H9 (cell line): Measurements from ENCODE around the gene GPR87. TPM values are rescaled to one million over a fixed set of nuclear protein-coding genes. Genes with fewer than 3 reads are reported as not detected.

Experiments used
- DNase-seq: peaks from one replicate; pipeline ENCODE4 v3.0.0-alpha.2; 2017
- H2AFZ ChIP-seq: one replicate; pipeline ENCODE4 v1.6.1; 2013; ENCODE audit warnings: mild to moderate bottlenecking, low read length, control low read depth, moderate library complexity
- H2AK5ac ChIP-seq: 2 replicates; pipeline ENCODE4 v1.6.1; 2013; ENCODE audit warnings: low read length, control low read depth, mixed read lengths; ENCODE audit not compliant: insufficient read length
- H2BK120ac ChIP-seq: one replicate; pipeline ENCODE4 v1.6.1; 2013; ENCODE audit warnings: low read depth, mild to moderate bottlenecking, low read length, control low read depth, inconsistent platforms; ENCODE audit not compliant: poor library complexity, severe bottlenecking
- H2BK12ac ChIP-seq: 2 replicates; pipeline ENCODE4 v1.6.1; 2013; ENCODE audit warnings: low read length, control low read depth, mixed read lengths, low read depth; ENCODE audit not compliant: insufficient read length
- H2BK15ac ChIP-seq: 2 replicates; pipeline ENCODE4 v1.6.1; 2013; ENCODE audit warnings: low read depth, low read length, control low read depth
- H2BK20ac ChIP-seq: one replicate; pipeline ENCODE4 v1.6.1; 2013; ENCODE audit warnings: low read depth, mild to moderate bottlenecking, low read length, control low read depth, inconsistent platforms; ENCODE audit not compliant: poor library complexity, severe bottlenecking
- H2BK5ac ChIP-seq: 2 replicates; pipeline ENCODE4 v1.6.1; 2013; ENCODE audit warnings: low read length, control low read depth, mixed read lengths; ENCODE audit not compliant: insufficient read length
- H3K14ac ChIP-seq: 2 replicates; pipeline ENCODE4 v1.6.1; 2013; ENCODE audit warnings: low read length, control low read depth; ENCODE audit not compliant: insufficient read depth
- H3K18ac ChIP-seq: 2 replicates; pipeline ENCODE4 v1.6.1; 2013; ENCODE audit warnings: low read depth, mild to moderate bottlenecking, mixed read lengths, low read length, control low read depth; ENCODE audit not compliant: insufficient read length
- H3K23ac ChIP-seq: 2 replicates; pipeline ENCODE4 v1.6.1; 2013; ENCODE audit warnings: low read length, control low read depth, mixed read lengths, low read depth; ENCODE audit not compliant: insufficient read length
- H3K23me2 ChIP-seq: 2 replicates; pipeline ENCODE4 v1.6.1; 2013; ENCODE audit warnings: low read depth, mild to moderate bottlenecking, mixed read lengths, low read length, control low read depth; ENCODE audit not compliant: insufficient read length, poor library complexity, severe bottlenecking
- H3K27ac ChIP-seq: 2 replicates; pipeline ENCODE4 v1.5.1; 2013; ENCODE audit warnings: low read length, control low read depth, mixed read lengths, low read depth; ENCODE audit not compliant: insufficient read length
- H3K27me3 ChIP-seq: 2 replicates; pipeline ENCODE4 v1.6.1; 2013; ENCODE audit warnings: low read length, control low read depth, inconsistent platforms; ENCODE audit not compliant: insufficient read depth
- H3K4ac ChIP-seq: 2 replicates; pipeline ENCODE4 v1.6.1; 2013; ENCODE audit warnings: low read depth, mild to moderate bottlenecking, control low read depth, inconsistent platforms, low read length, moderate library complexity
- H3K4me1 ChIP-seq: 2 replicates; pipeline ENCODE4 v1.6.1; 2013; ENCODE audit warnings: low read length, control low read depth, inconsistent platforms; ENCODE audit not compliant: insufficient read depth
- H3K4me2 ChIP-seq: 2 replicates; pipeline ENCODE4 v1.6.1; 2013; ENCODE audit warnings: low read length, control low read depth, mixed read lengths; ENCODE audit not compliant: insufficient read length, insufficient read depth
- H3K56ac ChIP-seq: 2 replicates; pipeline ENCODE4 v1.6.1; 2013; ENCODE audit warnings: low read depth, mild to moderate bottlenecking, mixed read lengths, low read length, control low read depth; ENCODE audit not compliant: insufficient read length
- H3K79me1 ChIP-seq: 2 replicates; pipeline ENCODE4 v1.6.1; 2013; ENCODE audit warnings: low read depth, mild to moderate bottlenecking, moderate library complexity, low read length, control low read depth, inconsistent platforms; ENCODE audit not compliant: insufficient read depth, poor library complexity, severe bottlenecking
- H3K79me2 ChIP-seq: 2 replicates; pipeline ENCODE4 v1.6.1; 2013; ENCODE audit warnings: low read length, control low read depth, inconsistent platforms; ENCODE audit not compliant: insufficient read depth
- H3K9ac ChIP-seq: 2 replicates; pipeline ENCODE4 v1.6.1; 2013; ENCODE audit warnings: low read length, control low read depth, mixed read lengths; ENCODE audit not compliant: insufficient read length; ENCODE audit errors: extremely low read depth
- H3K9me3 ChIP-seq: one replicate; pipeline ENCODE4 v1.6.1; 2013; ENCODE audit warnings: low read depth, low read length, inconsistent platforms; ENCODE audit not compliant: control insufficient read depth
- H3T11ph ChIP-seq: one replicate; pipeline ENCODE4 v1.6.1; 2013; ENCODE audit warnings: mild to moderate bottlenecking, low read length, control low read depth, inconsistent platforms
- H4K20me1 ChIP-seq: one replicate; pipeline ENCODE4 v1.6.1; 2013; ENCODE audit not compliant: control insufficient read depth, insufficient read length, insufficient read depth
- H4K5ac ChIP-seq: 2 replicates; pipeline ENCODE4 v1.6.1; 2013; ENCODE audit warnings: low read depth, mild to moderate bottlenecking, mixed read lengths, low read length, control low read depth; ENCODE audit not compliant: insufficient read length
- H4K8ac ChIP-seq: replicated peaks from 2 replicates; pipeline ENCODE4 v1.6.1; 2013; ENCODE audit warnings: low read length, control low read depth, mixed read lengths, low read depth; ENCODE audit not compliant: insufficient read length
- H4K91ac ChIP-seq: 2 replicates; pipeline ENCODE4 v1.6.1; 2013; ENCODE audit warnings: low read depth, mild to moderate bottlenecking, moderate library complexity, mixed read lengths, low read length, control low read depth; ENCODE audit not compliant: insufficient read length
- H3K27ac Mint-ChIP-seq, 3 experiments: 2 replicates in 2 of 3; 3 replicates in 1 of 3; pipeline ENCODE4 v1.8.0; 2020 to 2021; ENCODE audit warnings: mixed read lengths in 3 of 3, mild to moderate bottlenecking in 1 of 3, moderate library complexity in 1 of 3
- H3K27me3 Mint-ChIP-seq: 2 replicates; pipeline ENCODE4 v1.8.0; 2021; ENCODE audit warnings: low read depth, mild to moderate bottlenecking, moderate library complexity, mixed read lengths
- H3K36me3 Mint-ChIP-seq, 3 experiments: 2 replicates in 2 of 3; 3 replicates in 1 of 3; pipeline ENCODE4 v1.8.0; 2020 to 2021; ENCODE audit warnings: low read depth in 3 of 3, mixed read lengths in 3 of 3; ENCODE audit not compliant: insufficient read depth in 1 of 3
- H3K4me1 Mint-ChIP-seq, 2 experiments: 2 replicates each; pipeline ENCODE4 v1.8.0; 2020; ENCODE audit warnings: mixed read lengths in 2 of 2
- H3K4me3 Mint-ChIP-seq, 2 experiments: 2 replicates in 1 of 2; 3 replicates in 1 of 2; pipeline ENCODE4 v1.8.0; 2020 to 2021; ENCODE audit warnings: mild to moderate bottlenecking in 2 of 2, mixed read lengths in 2 of 2, moderate library complexity in 1 of 2
- H3K9me3 Mint-ChIP-seq, 2 experiments: 2 replicates in 1 of 2; 3 replicates in 1 of 2; pipeline ENCODE4 v1.8.0; 2020; ENCODE audit warnings: mild to moderate bottlenecking in 2 of 2, mixed read lengths in 2 of 2, moderate library complexity in 1 of 2
- CTCF ChIP-seq: fragments of 200-600 bp; sonication (generic); conservative IDR thresholded peaks from 3 replicates; pipeline ENCODE4 v1.8.0; 2021; ENCODE audit warnings: antibody characterized with exemption, mild to moderate bottlenecking
- whole genome bisulfite sequencing: extraction: QIAGEN DNeasy Blood & Tissue Kit; methylation state at CpG from one replicate; pipeline ENCODE4 v1.1.7; 2013; ENCODE audit warnings: missing lambda C conversion rate, low lambda C conversion rate, mixed read lengths; ENCODE audit not compliant: insufficient read length; ENCODE audit errors: extremely low coverage; 5-methylcytosine and 5-hydroxymethylcytosine counted together
- long read RNA-seq: library from polyadenylated mRNA; unstranded; transcript quantifications from one replicate; pipeline ENCODE4 v2.0.0, GENCODE V29; 2020
- total RNA-seq: library from RNA; stranded (reverse); gene quantifications from 2 replicates; pipeline ENCODE4 v1.2.1, GENCODE V29; 2021

The GPR87 gene
- 0.18 and 0.33 TPM in 2 replicates for total RNA-seq
- long read RNA-seq, partial matches to known transcripts = 0 of 1 reads
- long read RNA-seq, other reads (novel, unspliced or antisense) = 0 of 1 reads

- no peak within 1 kb of the TSS for H2BK12ac ChIP-seq
- Mint-ChIP-seq H3K4me1 (peaks cover 42 to 43% of the 10 kb centered on the region in 2 experiments), H3K9me3 (no peaks in the 10 kb centered on the region), H3K27ac (peak within 1 kb of the TSS; percentile 68 to 96 (median 93)), H3K27me3 (no peaks in the 10 kb centered on the region), H3K36me3 (no peaks in the 10 kb centered on the region), H3K4me3 (no peak within 1 kb of the TSS)
- DNase-seq = no peak
- H3K18ac ChIP-seq = no peak within 1 kb of the TSS
- H3K79me2 ChIP-seq = no peaks in the 10 kb centered on the region
- H3K23ac ChIP-seq = no peak within 1 kb of the TSS
- no peak within 1 kb of the TSS for H2BK5ac ChIP-seq
- H4K20me1 ChIP-seq = no peaks in the 10 kb centered on the region
- H4K8ac ChIP-seq = no peak within 1 kb of the TSS
- H2AK5ac ChIP-seq = no peak within 1 kb of the TSS
- no peak for TF ChIP-seq CTCF
- H4K91ac ChIP-seq = no peak within 1 kb of the TSS
- no peak within 1 kb of the TSS for H3T11ph ChIP-seq
- H4K5ac ChIP-seq = no peak within 1 kb of the TSS
- no peaks in the 10 kb centered on the region; the same call in 1 of the 2 replicates for H3K4me1 ChIP-seq
- no peaks in the 10 kb centered on the region for H3K23me2 ChIP-seq
- H3K56ac ChIP-seq = no peak within 1 kb of the TSS
- H3K79me1 ChIP-seq = no peaks in the 10 kb centered on the region
- H3K27me3 ChIP-seq = no peaks in the 10 kb centered on the region
- no CpG with 5 or more reads among the region's 7 CpGs for WGBS
- H3K27ac ChIP-seq = no peak within 1 kb of the TSS
- no peak within 1 kb of the TSS for H3K4me2 ChIP-seq
- H3K9me3 ChIP-seq = no peaks in the 10 kb centered on the region
- H2BK120ac ChIP-seq = no peak within 1 kb of the TSS
- no peak within 1 kb of the TSS for H3K9ac ChIP-seq
- H2BK20ac ChIP-seq = no peak within 1 kb of the TSS
- no peak within 1 kb of the TSS for H3K4ac ChIP-seq
- H2BK15ac ChIP-seq = no peak within 1 kb of the TSS
- no peak within 1 kb of the TSS for H3K14ac ChIP-seq
- H2AFZ ChIP-seq = no peak within 1 kb of the TSS
Observed at GRCh38 chr3:151316267-151316991, at the start of gene GPR87. Gene GPR87 (minus strand): TSS chr3:151316820. CDS start chr3:151300100, 16,720 bp downstream.
